IMR-90 (cell line): ENCODE results near the gene CXCR2. TPM values are rescaled to one million over a fixed set of nuclear protein-coding genes. Genes with fewer than 3 reads are reported as not detected.

ENCODE experiments used
- ATAC-seq: fragments of 200-7000 bp; cut with Tn5 transposase; 2 replicates; pipeline ENCODE4 v1.9.1; 2020; ENCODE audit warnings: low read depth, mild to moderate bottlenecking, moderate library complexity
- BruUV-seq: library from RNA; stranded (reverse); fragments of 400-500 nt; replicated peaks from 2 replicates; lab custom pipeline; 2021; lab: Mats Ljungman, UMichigan
- CTCF ChIA-PET: fragments of 300-600 bp; formaldehyde crosslinking; extraction: SDS; loops from one replicate; lab custom pipeline; 2021; ENCODE audit warnings: antibody characterized with exemption; lab: Yijun Ruan, JAX
- POLR2A ChIA-PET: fragments of 300-600 bp; sonication (Branson Sonifier 250); formaldehyde crosslinking; loops from one replicate; lab custom pipeline; 2022; ENCODE audit warnings: antibody characterized with exemption; ENCODE audit not compliant: unreplicated experiment; lab: Charles Lee
- DNase-seq: peaks from one replicate; pipeline ENCODE4 v3.0.0; 2013
- H2AFZ ChIP-seq: replicated peaks from 2 replicates; pipeline ENCODE3; 2013; ENCODE audit warnings: low read length, mild to moderate bottlenecking; ENCODE audit not compliant: poor library complexity
- H2AK5ac ChIP-seq: 2 replicates; pipeline ENCODE4 v1.6.1; 2013; ENCODE audit warnings: low read depth, low read length, inconsistent platforms
- H2AK9ac ChIP-seq: replicated peaks from 2 replicates; pipeline ENCODE3; 2013; ENCODE audit warnings: mild to moderate bottlenecking, low read depth, low read length, moderate library complexity; ENCODE audit not compliant: poor library complexity
- H2BK120ac ChIP-seq: 2 replicates; pipeline ENCODE4 v1.6.1; 2013; ENCODE audit warnings: low read depth, low read length, inconsistent platforms
- H2BK15ac ChIP-seq: 3 replicates; pipeline ENCODE4 v1.6.1; 2013; ENCODE audit warnings: low read depth, low read length, inconsistent platforms
- H2BK20ac ChIP-seq: 2 replicates; pipeline ENCODE4 v1.6.1; 2013; ENCODE audit warnings: low read depth, mild to moderate bottlenecking, inconsistent platforms, low read length, moderate library complexity
- H2BK5ac ChIP-seq: 2 replicates; pipeline ENCODE4 v1.6.1; 2013; ENCODE audit warnings: mild to moderate bottlenecking, low read depth, low read length, inconsistent platforms; ENCODE audit not compliant: poor library complexity, severe bottlenecking
- H3K14ac ChIP-seq: replicated peaks from 2 replicates; pipeline ENCODE4 v1.6.1; 2013; ENCODE audit warnings: low read depth, low read length, inconsistent platforms
- H3K18ac ChIP-seq: 2 replicates; pipeline ENCODE4 v1.6.1; 2013; ENCODE audit warnings: low read depth, low read length, control low read depth
- H3K23ac ChIP-seq: 2 replicates; pipeline ENCODE4 v1.6.1; 2013; ENCODE audit warnings: low read depth, low read length, inconsistent platforms
- H3K27ac ChIP-seq: 2 replicates; pipeline ENCODE4 v1.5.1; 2013; ENCODE audit warnings: mild to moderate bottlenecking, control low read depth, low read length; ENCODE audit not compliant: insufficient read depth
- H3K27me3 ChIP-seq: 2 replicates; pipeline ENCODE4 v1.6.1; 2013; ENCODE audit warnings: low read length; ENCODE audit not compliant: control insufficient read depth, insufficient read depth
- H3K36me3 ChIP-seq: 2 replicates; pipeline ENCODE4 v1.6.1; 2013; ENCODE audit warnings: low read length, mixed read lengths; ENCODE audit not compliant: control insufficient read depth, insufficient read depth
- H3K4ac ChIP-seq: 2 replicates; pipeline ENCODE4 v1.6.1; 2013; ENCODE audit warnings: low read depth, low read length, inconsistent platforms
- H3K4me1 ChIP-seq: 2 replicates; pipeline ENCODE4 v1.6.1; 2013; ENCODE audit warnings: low read length, mixed read lengths; ENCODE audit not compliant: control insufficient read depth, insufficient read depth
- H3K4me2 ChIP-seq: 2 replicates; pipeline ENCODE4 v1.6.1; 2013; ENCODE audit warnings: low read depth, mild to moderate bottlenecking, control low read depth, low read length, moderate library complexity
- H3K4me3 ChIP-seq: 2 replicates; pipeline ENCODE4 v1.5.1; 2013; ENCODE audit warnings: low read depth, mild to moderate bottlenecking, control low read depth, low read length, moderate library complexity; ENCODE audit not compliant: insufficient read depth
- H3K56ac ChIP-seq: 2 replicates; pipeline ENCODE4 v1.6.1; 2013; ENCODE audit warnings: low read length, inconsistent platforms; ENCODE audit not compliant: insufficient read depth; ENCODE audit errors: extremely low read depth
- H3K79me1 ChIP-seq, 2 experiments: 2 replicates each; pipeline ENCODE4 v1.6.1; 2013; ENCODE audit warnings: low read length in 2 of 2, inconsistent platforms in 1 of 2, low read depth in 1 of 2
- H3K9ac ChIP-seq: 2 replicates; pipeline ENCODE4 v1.6.1; 2013; ENCODE audit warnings: low read depth, low read length, control low read depth
- H3K9me1 ChIP-seq: 2 replicates; pipeline ENCODE4 v1.6.1; 2013; ENCODE audit warnings: low read length, inconsistent platforms; ENCODE audit not compliant: insufficient read depth
- H3K9me3 ChIP-seq: 2 replicates; pipeline ENCODE4 v1.6.1; 2013; ENCODE audit warnings: low read length; ENCODE audit not compliant: control insufficient read depth, insufficient read depth
- H4K20me1 ChIP-seq: 2 replicates; pipeline ENCODE4 v1.6.1; 2013; ENCODE audit warnings: low read length, inconsistent platforms; ENCODE audit not compliant: insufficient read depth
- H4K5ac ChIP-seq: 2 replicates; pipeline ENCODE4 v1.6.1; 2013; ENCODE audit warnings: mild to moderate bottlenecking, low read depth, low read length, control low read depth
- H4K8ac ChIP-seq, 2 experiments: 2 replicates each; pipeline ENCODE4 v1.6.1; 2013; ENCODE audit warnings: low read depth in 2 of 2, low read length in 2 of 2, control low read depth in 1 of 2, inconsistent platforms in 1 of 2
- H4K91ac ChIP-seq: 2 replicates; pipeline ENCODE4 v1.6.1; 2013; ENCODE audit warnings: low read depth, low read length, inconsistent platforms; ENCODE audit not compliant: insufficient read depth
- BHLHE40 ChIP-seq: fragments of 150-350 bp; IDR thresholded peaks from 2 replicates; pipeline ENCODE4 v1.6.1; 2016; ENCODE audit warnings: mild to moderate bottlenecking, low read depth, low read length
- CEBPB ChIP-seq: IDR thresholded peaks from 2 replicates; pipeline ENCODE4 v1.6.1; 2012; ENCODE audit warnings: low read depth, low read length, improper control_type of control experiment
- CHD1 ChIP-seq: IDR thresholded peaks from 2 replicates; pipeline ENCODE4 v1.6.1; 2012; ENCODE audit warnings: low read depth, low read length, improper control_type of control experiment
- ELK1 ChIP-seq: fragments of 150-350 bp; IDR thresholded peaks from 2 replicates; pipeline ENCODE4 v1.6.1; 2016; ENCODE audit warnings: low read depth, mild to moderate bottlenecking, low read length, moderate library complexity, borderline replicate concordance
- MAFK ChIP-seq: IDR thresholded peaks from 2 replicates; pipeline ENCODE4 v1.6.1; 2012; ENCODE audit warnings: low read depth, low read length, improper control_type of control experiment
- MAZ ChIP-seq: IDR thresholded peaks from 2 replicates; pipeline ENCODE4 v1.6.1; 2012; ENCODE audit warnings: low read depth, mild to moderate bottlenecking, low read length, improper control_type of control experiment, moderate library complexity, borderline replicate concordance
- MXI1 ChIP-seq: IDR thresholded peaks from 2 replicates; pipeline ENCODE4 v1.6.1; 2012; ENCODE audit warnings: low read depth, mild to moderate bottlenecking, low read length, moderate library complexity, borderline replicate concordance
- NFE2L2 ChIP-seq: fragments of 150-350 bp; IDR thresholded peaks from 2 replicates; pipeline ENCODE4 v1.6.1; 2016; ENCODE audit warnings: low read depth, mild to moderate bottlenecking, low read length
- RAD21 ChIP-seq: IDR thresholded peaks from 2 replicates; pipeline ENCODE4 v1.6.1; 2012; ENCODE audit warnings: low read length, improper control_type of control experiment
- RCOR1 ChIP-seq: IDR thresholded peaks from 2 replicates; pipeline ENCODE4 v1.6.1; 2012; ENCODE audit warnings: mild to moderate bottlenecking, low read length, improper control_type of control experiment; ENCODE audit not compliant: insufficient replicate concordance
- RFX5 ChIP-seq: IDR thresholded peaks from 2 replicates; pipeline ENCODE4 v1.8.0; 2012; ENCODE audit warnings: low read depth, mild to moderate bottlenecking, low read length, moderate library complexity
- WGBS, 2 experiments: methylation state at CpG; one replicate each; pipeline versions ENCODE4 v1.1.5 to v1.1.7; 2013; ENCODE audit warnings: missing lambda C conversion rate in 2 of 2; ENCODE audit not compliant: insufficient read length in 1 of 2; ENCODE audit errors: extremely low coverage in 2 of 2; 5-methylcytosine and 5-hydroxymethylcytosine counted together
- dilution Hi-C: fragments of 300-500 bp; cut with HindIII; formaldehyde crosslinking; loops from one replicate; pipeline ENCODE4 v1.14.3; 2018; ENCODE audit warnings: low sequenced_read_pairs; ENCODE audit not compliant: unreplicated experiment
- in situ Hi-C: fragments of 300-500 bp; cut with MboI; formaldehyde crosslinking; loops from 3 replicates; pipeline ENCODE4 v1.14.3; 2019; ENCODE audit warnings: low sequenced_read_pairs, inconsistent platforms, mixed read lengths
- intact Hi-C: fragments of 100-400 bp; cut with micrococcal nuclease; formaldehyde crosslinking; loops from 2 replicates; pipeline ENCODE4 v1.10.0; 2022
- polyA plus RNA-seq, 3 experiments: library from polyadenylated mRNA; depleted of rRNA; stranded (reverse); fragments of >200 nt; gene quantifications; 2 replicates each; pipeline ENCODE4 v1.2.3, GENCODE V29; 2012; ENCODE audit warnings: low replicate concordance in 1 of 3
- total RNA-seq: library from RNA; depleted of rRNA; stranded (reverse); fragments of >200 nt; gene quantifications from 2 replicates; pipeline ENCODE4 v1.2.3, GENCODE V29; 2012
- TF ChIP-seq, protein P1 (sequence below): conservative IDR thresholded peaks from 2 replicates; pipeline ENCODE4 v1.5.1; 2012; ENCODE audit warnings: mild to moderate bottlenecking, low read depth, low read length, improper control_type of control experiment

Gene CXCR2
- total and polyA plus RNA-seq, 2 of the 4 experiments (the other 2 are of a cell fraction): not detected

GRCh38 chr2:218145124-218145523 lies 19.3 kb downstream of the CXCR2 start:
- Histone ChIP-seq H3K18ac (no peak overlapping the region), H2BK20ac (no peak overlapping the region), H3K27me3 (peaks cover 34% of the 10 kb centered on the region), H3K4me3 (no peak overlapping the region), H4K5ac (no peak overlapping the region), H4K20me1 (no peaks in the 10 kb centered on the region), H2BK120ac (no peak overlapping the region), H2BK5ac (no peak overlapping the region), H3K9ac (no peak overlapping the region), H3K9me3 (0 out of 2 replicates have a peak, but pooled peaks cover 1% of the 10 kb centered on the region), H4K91ac (no peak overlapping the region), H3K79me1 (no peaks in the 10 kb centered on the region), H3K36me3 (no peaks in the 10 kb centered on the region), H3K27ac (no peak overlapping the region), H3K4ac (no peak overlapping the region), H2AFZ (no peak overlapping the region), H3K4me2 (no peak overlapping the region), H3K4me1 (peaks cover 2% of the 10 kb centered on the region; the same call in 1 of the 2 replicates), H3K56ac (no peak overlapping the region), H3K23ac (no peak overlapping the region), H2AK9ac (no peak overlapping the region), H3K14ac (no peak overlapping the region), H4K8ac (no peak overlapping the region), H3K9me1 (no peaks in the 10 kb centered on the region), H2BK15ac (no peak overlapping the region), H2AK5ac (no peak overlapping the region)
- ATAC-seq: no peak
- no TSS peak for BruUV-seq
- intact Hi-C loops: no loop called here
- TF ChIP-seq NFE2L2: no peak
- TF ChIP-seq, protein P1, sequence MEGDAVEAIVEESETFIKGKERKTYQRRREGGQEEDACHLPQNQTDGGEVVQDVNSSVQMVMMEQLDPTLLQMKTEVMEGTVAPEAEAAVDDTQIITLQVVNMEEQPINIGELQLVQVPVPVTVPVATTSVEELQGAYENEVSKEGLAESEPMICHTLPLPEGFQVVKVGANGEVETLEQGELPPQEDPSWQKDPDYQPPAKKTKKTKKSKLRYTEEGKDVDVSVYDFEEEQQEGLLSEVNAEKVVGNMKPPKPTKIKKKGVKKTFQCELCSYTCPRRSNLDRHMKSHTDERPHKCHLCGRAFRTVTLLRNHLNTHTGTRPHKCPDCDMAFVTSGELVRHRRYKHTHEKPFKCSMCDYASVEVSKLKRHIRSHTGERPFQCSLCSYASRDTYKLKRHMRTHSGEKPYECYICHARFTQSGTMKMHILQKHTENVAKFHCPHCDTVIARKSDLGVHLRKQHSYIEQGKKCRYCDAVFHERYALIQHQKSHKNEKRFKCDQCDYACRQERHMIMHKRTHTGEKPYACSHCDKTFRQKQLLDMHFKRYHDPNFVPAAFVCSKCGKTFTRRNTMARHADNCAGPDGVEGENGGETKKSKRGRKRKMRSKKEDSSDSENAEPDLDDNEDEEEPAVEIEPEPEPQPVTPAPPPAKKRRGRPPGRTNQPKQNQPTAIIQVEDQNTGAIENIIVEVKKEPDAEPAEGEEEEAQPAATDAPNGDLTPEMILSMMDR: no peak
- TF ChIP-seq CEBPB: no peak
- no peak for TF ChIP-seq CHD1
- no peak for TF ChIP-seq ELK1
- no peak for TF ChIP-seq BHLHE40
- TF ChIP-seq MAZ: no peak
- no peak for TF ChIP-seq MAFK
- TF ChIP-seq RCOR1: no peak
- no peak for TF ChIP-seq MXI1
- no peak for TF ChIP-seq RAD21
- no peak for TF ChIP-seq RFX5
- 36% methylated on average over 3 of the region's 3 CpGs; no CpG with 5 or more reads in 1 of the 2 experiments for WGBS, 2 experiments
- DNase-seq: no peak
- POLR2A ChIA-PET: no interaction called here
- in situ Hi-C loops: no loop called here
- CTCF ChIA-PET: interaction anchor here (0.8 kb wide), 1 partner anchor 71 kb away, joined by 4 read pairs; no protein-coding TSS in a partner anchor
- dilution Hi-C loops: no loop called here
